GM12872 (cell line): ENCODE data around the gene POLR3H.

Experiments
- CTCF ChIP-seq: IDR thresholded peaks from 3 replicates; pipeline ENCODE4 v1.5.1; 2011; ENCODE audit warnings: low read depth, mild to moderate bottlenecking, low read length, moderate library complexity; ENCODE audit not compliant: insufficient read depth

POLR3H gene

GRCh38 chr22:41562461-41562860 lies 18.2 kb upstream of the POLR3H start:
- TF ChIP-seq CTCF, result no peak

GRCh38 chr22:41561788-41562187 lies 17.5 kb upstream of the POLR3H start:
- TF ChIP-seq CTCF, result no peak

GRCh38 chr22:41561335-41561734 lies 17.1 kb upstream of the POLR3H start:
- no peak for TF ChIP-seq CTCF

GRCh38 chr22:41560095-41560471 lies 15.8 kb upstream of the POLR3H start:
- TF ChIP-seq CTCF, result no peak

GRCh38 chr22:41557401-41558240 lies 13.4 kb upstream of the POLR3H start:
- no peak for TF ChIP-seq CTCF

- no peak for TF ChIP-seq CTCF
These were observed 12.3 kb upstream of the POLR3H start for GRCh38 chr22:41556561-41556960.

- TF ChIP-seq CTCF, result no peak
These were observed 11.2 kb upstream of the POLR3H start for GRCh38 chr22:41555325-41555982.
